Trophoblast cell (in vitro differentiated cells and primary cell): ENCODE data around the gene CYTH3.

Experiments
- DNase-seq, 2 donors: peaks; one replicate each; pipeline ENCODE4 v3.0.0-alpha.2; 2016
- H2AFZ ChIP-seq: 2 replicates; pipeline ENCODE4 v1.6.1; 2013; ENCODE audit warnings: low read length, moderate library complexity, mild to moderate bottlenecking; ENCODE audit not compliant: insufficient read depth, poor library complexity
- H2AK5ac ChIP-seq: 2 replicates; pipeline ENCODE4 v1.6.1; 2013; ENCODE audit warnings: mild to moderate bottlenecking, low read length
- H2BK120ac ChIP-seq: 2 replicates; pipeline ENCODE4 v1.6.1; 2013; ENCODE audit warnings: low read length, mild to moderate bottlenecking, moderate library complexity; ENCODE audit not compliant: insufficient read depth, poor library complexity
- H2BK12ac ChIP-seq: 2 replicates; pipeline ENCODE4 v1.6.1; 2013; ENCODE audit warnings: mild to moderate bottlenecking, low read length, moderate library complexity
- H2BK5ac ChIP-seq: 2 replicates; pipeline ENCODE4 v1.6.1; 2013; ENCODE audit warnings: low read length, low read depth, moderate library complexity, mild to moderate bottlenecking; ENCODE audit not compliant: poor library complexity
- H3K14ac ChIP-seq: 2 replicates; pipeline ENCODE4 v1.6.1; 2013; ENCODE audit warnings: mild to moderate bottlenecking, low read length
- H3K18ac ChIP-seq: 2 replicates; pipeline ENCODE4 v1.6.1; 2013; ENCODE audit warnings: mild to moderate bottlenecking, low read length
- H3K23ac ChIP-seq: 2 replicates; pipeline ENCODE4 v1.6.1; 2013; ENCODE audit warnings: low read length
- H3K27ac ChIP-seq: 2 replicates; pipeline ENCODE4 v1.5.1; 2013; ENCODE audit warnings: low read depth, mild to moderate bottlenecking, inconsistent platforms, low read length, moderate library complexity
- H3K27me3 ChIP-seq: 2 replicates; pipeline ENCODE4 v1.6.1; 2013; ENCODE audit warnings: inconsistent platforms, mild to moderate bottlenecking, low read length, moderate library complexity; ENCODE audit not compliant: insufficient read depth
- H3K36me3 ChIP-seq, 2 experiments: 1 replicate in 1 of 2; 2 replicates in 1 of 2; pipeline ENCODE4 v1.6.1; 2013; ENCODE audit warnings: low read length in 2 of 2, mild to moderate bottlenecking in 2 of 2, moderate library complexity in 1 of 2; ENCODE audit not compliant: insufficient read depth in 2 of 2, control insufficient read depth in 1 of 2
- H3K4ac ChIP-seq: 2 replicates; pipeline ENCODE4 v1.6.1; 2013; ENCODE audit warnings: low read depth, mild to moderate bottlenecking, low read length, moderate library complexity
- H3K4me1 ChIP-seq, 2 experiments: 1 replicate in 1 of 2; 2 replicates in 1 of 2; pipeline ENCODE4 v1.6.1; 2013; ENCODE audit warnings: low read length in 2 of 2, mild to moderate bottlenecking in 2 of 2, moderate library complexity in 1 of 2; ENCODE audit not compliant: insufficient read depth in 2 of 2, control insufficient read depth in 1 of 2
- H3K4me2 ChIP-seq: 2 replicates; pipeline ENCODE4 v1.6.1; 2013; ENCODE audit warnings: inconsistent platforms, mild to moderate bottlenecking, low read length, moderate library complexity
- H3K4me3 ChIP-seq: 2 replicates; pipeline ENCODE4 v1.5.1; 2013; ENCODE audit warnings: mild to moderate bottlenecking, low read depth, low read length, inconsistent platforms
- H3K79me1 ChIP-seq: one replicate; pipeline ENCODE4 v1.6.1; 2013; ENCODE audit warnings: low read length
- H3K79me2 ChIP-seq: 2 replicates; pipeline ENCODE4 v1.6.1; 2013; ENCODE audit warnings: low read length, mild to moderate bottlenecking; ENCODE audit not compliant: control insufficient read depth, insufficient read depth, poor library complexity
- H3K9ac ChIP-seq: 2 replicates; pipeline ENCODE4 v1.6.1; 2013; ENCODE audit warnings: mild to moderate bottlenecking, low read length
- H3K9me3 ChIP-seq: 2 replicates; pipeline ENCODE4 v1.6.1; 2013; ENCODE audit warnings: low read depth, mild to moderate bottlenecking, control low read depth, inconsistent platforms, low read length; ENCODE audit not compliant: insufficient read depth
- H4K12ac ChIP-seq: 2 replicates; pipeline ENCODE4 v1.6.1; 2013; ENCODE audit warnings: low read depth, mild to moderate bottlenecking, low read length, moderate library complexity
- H4K8ac ChIP-seq: 2 replicates; pipeline ENCODE4 v1.6.1; 2013; ENCODE audit warnings: low read depth, mild to moderate bottlenecking, low read length, moderate library complexity
- H4K91ac ChIP-seq: one replicate; pipeline ENCODE4 v1.6.1; 2013; ENCODE audit warnings: low read depth, mild to moderate bottlenecking, low read length, moderate library complexity
- WGBS: extraction: QIAGEN DNeasy Blood & Tissue Kit; methylation state at CpG from one replicate; pipeline ENCODE4 v1.1.7; 2013; ENCODE audit warnings: missing lambda C conversion rate; ENCODE audit not compliant: insufficient read length, insufficient coverage; ENCODE audit errors: extremely low coverage; 5-methylcytosine and 5-hydroxymethylcytosine counted together

CYTH3 gene

DNA sequence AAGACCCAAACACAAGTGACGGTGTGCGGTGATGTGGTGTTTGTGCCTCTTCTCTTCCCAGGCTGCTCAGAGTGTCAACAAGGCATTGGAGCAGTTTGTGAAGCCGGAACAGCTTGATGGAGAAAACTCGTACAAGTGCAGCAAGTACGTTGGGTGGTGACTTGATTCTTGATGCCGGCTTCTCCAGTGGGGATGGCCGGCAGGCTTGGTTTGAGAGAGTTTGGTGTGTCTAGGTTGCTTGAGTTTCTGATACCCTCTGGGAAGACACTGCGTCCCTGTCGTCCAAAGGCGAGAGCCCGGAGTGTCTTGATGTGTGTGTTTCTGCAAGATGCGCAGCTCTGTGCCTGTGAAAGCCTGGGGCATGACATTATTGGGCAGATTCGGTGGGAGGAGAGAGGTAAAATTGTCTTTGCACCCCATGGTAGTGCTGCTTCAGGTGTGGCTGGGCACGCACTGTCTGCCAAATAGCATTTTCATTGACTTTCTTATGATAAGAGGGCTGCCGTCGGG, 129.5 kb downstream of the CYTH3 start:
- H3K27me3 ChIP-seq, result no peaks in the 10 kb centered on the region

DNA sequence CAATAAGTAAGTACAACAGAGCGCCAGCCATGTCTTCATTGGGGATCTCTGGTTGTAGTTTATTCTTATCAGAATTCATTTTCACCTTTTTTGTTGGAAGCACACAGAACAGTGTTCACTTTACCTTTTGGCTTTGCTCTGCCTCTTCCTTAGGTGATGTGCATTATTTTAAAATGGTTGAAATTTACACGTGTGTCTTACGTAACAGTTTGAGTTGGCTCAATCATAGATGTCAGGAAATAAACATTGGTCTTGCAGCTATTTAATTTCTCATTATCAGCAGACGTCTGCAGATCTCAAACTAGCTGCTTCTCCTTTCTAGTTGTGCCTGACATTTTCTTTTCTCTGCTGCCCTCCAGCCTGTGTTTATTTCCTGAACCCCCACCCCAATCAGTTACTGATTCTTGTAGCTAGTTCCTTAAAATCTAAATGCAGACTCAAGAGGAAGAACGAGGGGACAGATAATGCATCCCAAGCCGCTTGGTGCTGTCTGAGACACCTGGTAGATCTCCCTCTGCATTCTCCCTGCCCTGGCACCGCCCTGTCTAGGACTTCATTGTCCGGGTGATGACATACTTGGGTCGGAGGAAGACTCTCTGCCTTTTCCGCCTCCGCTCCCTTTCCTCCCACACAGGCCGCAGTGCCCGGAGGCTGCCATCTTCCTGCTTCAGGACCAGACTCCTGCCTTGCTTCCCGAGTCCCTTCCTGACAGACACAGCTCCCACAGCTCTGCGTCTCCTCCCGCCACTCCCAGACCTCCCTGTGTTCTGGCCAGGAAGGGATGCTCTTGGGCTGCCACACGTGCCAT, 133.0 kb downstream of the CYTH3 start:
- H2BK12ac ChIP-seq, result no peak overlapping the region
- no peak overlapping the region for H2AFZ ChIP-seq
- no peaks in the 10 kb centered on the region for H3K79me2 ChIP-seq
- no peak overlapping the region for H2BK5ac ChIP-seq
- no peak overlapping the region for H2BK120ac ChIP-seq
- H3K9ac ChIP-seq, result no peak overlapping the region
- no peak for DNase-seq
- no peak overlapping the region for H2AK5ac ChIP-seq
- H4K91ac ChIP-seq, result no peak overlapping the region
- no peaks in the 10 kb centered on the region for H3K9me3 ChIP-seq
- H3K27ac ChIP-seq, result no peak overlapping the region
- H3K4ac ChIP-seq, result no peak overlapping the region
- H3K4me1 ChIP-seq, result no peaks in the 10 kb centered on the region
- H3K36me3 ChIP-seq, result peaks cover 28 to 36% of the 10 kb centered on the region in 2 experiments
- no CpG with 5 or more reads among the region's 17 CpGs for WGBS
- H3K27me3 ChIP-seq, result no peaks in the 10 kb centered on the region
- H4K12ac ChIP-seq, result no peak overlapping the region
- H3K79me1 ChIP-seq, result no peaks in the 10 kb centered on the region
- H3K14ac ChIP-seq, result no peak overlapping the region
- no peak overlapping the region for H3K4me2 ChIP-seq
- H3K23ac ChIP-seq, result no peak overlapping the region
- H3K4me3 ChIP-seq, result no peak overlapping the region
- H3K18ac ChIP-seq, result no peak overlapping the region
- H4K8ac ChIP-seq, result no peak overlapping the region

More for the DNA sequence above, 129.5 kb downstream of the CYTH3 start:
- Histone ChIP-seq H3K9me3 (peaks cover 2% of the 10 kb centered on the region), H3K36me3 (peaks cover 42 to 63% of the 10 kb centered on the region in 2 experiments), H3K79me2 (no peaks in the 10 kb centered on the region), H3K79me1 (no peaks in the 10 kb centered on the region), H2BK12ac (no peak overlapping the region), H4K91ac (no peak overlapping the region), H2BK120ac (no peak overlapping the region), H3K27ac (no peak overlapping the region), H3K4me2 (no peak overlapping the region), H3K4me3 (no peak overlapping the region), H3K4ac (no peak overlapping the region), H3K9ac (no peak overlapping the region), H4K8ac (no peak overlapping the region), H3K14ac (no peak overlapping the region), H3K18ac (no peak overlapping the region), H4K12ac (no peak overlapping the region), H2AK5ac (no peak overlapping the region), H2BK5ac (no peak overlapping the region), H3K23ac (no peak overlapping the region), H2AFZ (no peak overlapping the region), H3K4me1 (no peaks in the 10 kb centered on the region)
- DNase-seq, result no peak
- WGBS, result no CpG with 5 or more reads among the region's 16 CpGs

DNA sequence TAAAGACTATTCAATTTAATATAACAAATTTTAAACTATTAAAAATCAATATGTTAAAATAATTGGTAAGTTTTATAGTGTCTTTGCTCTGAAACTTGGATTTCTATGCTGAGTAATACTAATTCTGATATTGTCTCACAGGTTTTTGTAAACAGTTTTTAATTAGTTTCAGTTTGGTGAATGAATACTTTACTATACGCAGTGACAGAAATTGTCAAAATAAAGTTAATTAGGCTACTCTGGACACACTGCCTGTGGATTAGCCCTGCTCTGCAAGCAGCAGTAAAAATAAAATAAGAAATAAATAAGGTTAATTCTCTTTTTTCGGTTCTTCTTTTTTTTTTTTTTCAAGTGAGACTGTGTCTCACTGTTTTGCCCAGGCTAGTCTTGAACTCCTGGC, 135.9 kb downstream of the CYTH3 start:
- Histone ChIP-seq H3K9me3 (no peaks in the 10 kb centered on the region), H2AFZ (no peak overlapping the region), H3K23ac (no peak overlapping the region), H3K4me3 (no peak overlapping the region), H4K91ac (no peak overlapping the region), H3K14ac (no peak overlapping the region), H3K4me1 (no peaks in the 10 kb centered on the region), H3K18ac (no peak overlapping the region), H2BK12ac (no peak overlapping the region), H3K4ac (no peak overlapping the region), H4K8ac (no peak overlapping the region), H3K79me1 (no peaks in the 10 kb centered on the region), H3K4me2 (no peak overlapping the region), H4K12ac (no peak overlapping the region), H2AK5ac (no peak overlapping the region), H3K27ac (no peak overlapping the region), H3K79me2 (no peaks in the 10 kb centered on the region), H2BK120ac (no peak overlapping the region), H3K9ac (no peak overlapping the region), H2BK5ac (no peak overlapping the region), H3K27me3 (no peaks in the 10 kb centered on the region), H3K36me3 (peaks cover 21 to 22% of the 10 kb centered on the region in 2 experiments)
- no peak for DNase-seq
- WGBS, result no CpG with 5 or more reads among the region's 2 CpGs

DNA sequence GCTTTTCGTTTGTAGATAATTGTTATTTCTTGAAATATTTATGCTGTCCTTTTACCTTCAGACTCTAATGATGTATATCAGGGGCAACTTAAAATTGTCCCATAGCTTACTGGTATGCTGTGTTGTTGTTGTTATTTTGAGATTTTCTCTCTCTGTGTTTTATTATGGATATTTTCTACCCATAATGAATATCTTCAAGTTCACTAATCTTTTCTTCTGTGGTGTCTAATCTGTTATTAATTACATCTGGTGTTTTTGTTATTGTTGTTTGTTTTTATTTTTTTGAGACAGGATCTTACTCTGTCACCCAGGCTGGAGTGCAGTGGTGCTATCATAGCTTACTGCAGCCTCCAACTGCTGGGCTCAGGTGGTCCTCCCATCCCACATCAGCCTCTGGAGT, 139.2 kb downstream of the CYTH3 start:
- Histone ChIP-seq H2AFZ (no peak overlapping the region), H3K4me3 (no peak overlapping the region), H2AK5ac (no peak overlapping the region), H4K8ac (no peak overlapping the region), H3K27me3 (no peaks in the 10 kb centered on the region), H4K91ac (no peak overlapping the region), H3K4me1 (no peaks in the 10 kb centered on the region), H3K4ac (no peak overlapping the region), H3K4me2 (no peak overlapping the region), H2BK12ac (no peak overlapping the region), H3K27ac (no peak overlapping the region), H3K14ac (no peak overlapping the region), H3K36me3 (peaks cover 22% of the 10 kb centered on the region in 2 experiments), H3K23ac (no peak overlapping the region), H4K12ac (no peak overlapping the region), H3K9ac (no peak overlapping the region), H2BK5ac (no peak overlapping the region), H3K9me3 (no peaks in the 10 kb centered on the region), H3K79me1 (no peaks in the 10 kb centered on the region), H3K79me2 (no peaks in the 10 kb centered on the region), H3K18ac (no peak overlapping the region), H2BK120ac (no peak overlapping the region)
- no peak for DNase-seq
- whole genome bisulfite sequencing, result no CpG with 5 or more reads among the region's 1 CpG
